ENCODE results near the gene UVRAG.

The UVRAG gene

GRCh38 chr11:75776546-75776945 is 38.5 kb upstream of the UVRAG start:
- Histone ChIP-seq H3K4me3 (ENCODE audit: low read depth, low read length) (no peak overlapping the region), H3K36me3 (ENCODE audit: control insufficient read depth, insufficient read depth, low read length) (no peaks in the 10 kb centered on the region), H3K4me1 (ENCODE audit: control insufficient read depth, insufficient read depth, low read length) (peaks cover 5% of the 10 kb centered on the region), H3K9me3 (ENCODE audit: control insufficient read depth, insufficient read depth, low read length) (no peaks in the 10 kb centered on the region), H3K9ac (ENCODE audit: low read depth, low read length) (no peak overlapping the region), H3K27me3 (ENCODE audit: control insufficient read depth, insufficient read depth, low read length) (peaks cover 20% of the 10 kb centered on the region)

- H3K9ac ChIP-seq (ENCODE audit: low read depth, low read length) = no peak overlapping the region
- H3K4me3 ChIP-seq (ENCODE audit: low read depth, low read length) = no peak overlapping the region
- peaks cover 5% of the 10 kb centered on the region for H3K4me1 ChIP-seq (ENCODE audit: control insufficient read depth, insufficient read depth, low read length)
- H3K36me3 ChIP-seq (ENCODE audit: control insufficient read depth, insufficient read depth, low read length) = no peaks in the 10 kb centered on the region
- H3K9me3 ChIP-seq (ENCODE audit: control insufficient read depth, insufficient read depth, low read length) = no peaks in the 10 kb centered on the region
- H3K27me3 ChIP-seq (ENCODE audit: control insufficient read depth, insufficient read depth, low read length) = peaks cover 12% of the 10 kb centered on the region
Measured at GRCh38 chr11:75777461-75778110, 37.4 kb upstream of the UVRAG start.

GRCh38 chr11:75778962-75779361 is 36.0 kb upstream of the UVRAG start:
- Histone ChIP-seq H3K9me3 (ENCODE audit: control insufficient read depth, insufficient read depth, low read length) (no peaks in the 10 kb centered on the region), H3K4me1 (ENCODE audit: control insufficient read depth, insufficient read depth, low read length) (peaks cover 5% of the 10 kb centered on the region), H3K27me3 (ENCODE audit: control insufficient read depth, insufficient read depth, low read length) (peaks cover 8% of the 10 kb centered on the region), H3K36me3 (ENCODE audit: control insufficient read depth, insufficient read depth, low read length) (no peaks in the 10 kb centered on the region), H3K9ac (ENCODE audit: low read depth, low read length) (no peak overlapping the region), H3K4me3 (ENCODE audit: low read depth, low read length) (no peak overlapping the region)

GRCh38 chr11:75779960-75780359 is 35.0 kb upstream of the UVRAG start:
- no peak overlapping the region for H3K9ac ChIP-seq (ENCODE audit: low read depth, low read length)

GRCh38 chr11:75780888-75781287 is 34.1 kb upstream of the UVRAG start:
- no peaks in the 10 kb centered on the region for H3K4me1 ChIP-seq (ENCODE audit: control insufficient read depth, insufficient read depth, low read length)
- no peaks in the 10 kb centered on the region for H3K36me3 ChIP-seq (ENCODE audit: control insufficient read depth, insufficient read depth, low read length)
- H3K27me3 ChIP-seq (ENCODE audit: control insufficient read depth, insufficient read depth, low read length) = peaks cover 8% of the 10 kb centered on the region
- no peak overlapping the region for H3K9ac ChIP-seq (ENCODE audit: low read depth, low read length)
- H3K4me3 ChIP-seq (ENCODE audit: low read depth, low read length) = no peak overlapping the region
- no peaks in the 10 kb centered on the region for H3K9me3 ChIP-seq (ENCODE audit: control insufficient read depth, insufficient read depth, low read length)

More at GRCh38 chr11:75779960-75780359, 35.0 kb upstream of the UVRAG start:
- Histone ChIP-seq H3K4me3 (ENCODE audit: low read depth, low read length) (no peak overlapping the region), H3K9me3 (ENCODE audit: control insufficient read depth, insufficient read depth, low read length) (no peaks in the 10 kb centered on the region), H3K27me3 (ENCODE audit: control insufficient read depth, insufficient read depth, low read length) (peaks cover 8% of the 10 kb centered on the region), H3K36me3 (ENCODE audit: control insufficient read depth, insufficient read depth, low read length) (no peaks in the 10 kb centered on the region), H3K4me1 (ENCODE audit: control insufficient read depth, insufficient read depth, low read length) (peaks cover 5% of the 10 kb centered on the region)

DNA sequence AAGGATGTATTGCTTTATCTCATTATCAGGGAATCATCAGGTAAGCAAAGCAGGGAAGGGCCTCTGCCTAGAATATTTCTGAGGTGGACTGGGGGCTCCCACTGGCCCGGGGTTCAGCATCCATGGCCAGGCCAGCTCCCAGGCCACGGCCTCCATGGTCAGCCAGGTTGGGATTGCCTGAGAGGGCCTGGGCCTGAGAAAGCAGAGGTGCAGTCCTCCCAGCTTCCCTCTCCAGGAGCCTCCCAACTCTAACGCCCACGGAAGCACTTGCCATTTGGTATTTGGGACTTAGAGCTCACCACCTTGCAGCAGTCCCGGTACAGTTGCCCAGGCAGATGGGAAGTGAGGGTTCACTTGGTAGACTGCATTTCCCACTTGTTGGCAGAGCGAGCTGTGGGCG is 33.7 kb upstream of the UVRAG start:
- H3K27me3 ChIP-seq (ENCODE audit: control insufficient read depth, insufficient read depth, low read length) = peaks cover 6% of the 10 kb centered on the region
- H3K9me3 ChIP-seq (ENCODE audit: control insufficient read depth, insufficient read depth, low read length) = no peaks in the 10 kb centered on the region
- H3K4me3 ChIP-seq (ENCODE audit: low read depth, low read length) = no peak overlapping the region
- H3K36me3 ChIP-seq (ENCODE audit: control insufficient read depth, insufficient read depth, low read length) = no peaks in the 10 kb centered on the region
- H3K4me1 ChIP-seq (ENCODE audit: control insufficient read depth, insufficient read depth, low read length) = no peaks in the 10 kb centered on the region
- H3K9ac ChIP-seq (ENCODE audit: low read depth, low read length) = no peak overlapping the region

DNA sequence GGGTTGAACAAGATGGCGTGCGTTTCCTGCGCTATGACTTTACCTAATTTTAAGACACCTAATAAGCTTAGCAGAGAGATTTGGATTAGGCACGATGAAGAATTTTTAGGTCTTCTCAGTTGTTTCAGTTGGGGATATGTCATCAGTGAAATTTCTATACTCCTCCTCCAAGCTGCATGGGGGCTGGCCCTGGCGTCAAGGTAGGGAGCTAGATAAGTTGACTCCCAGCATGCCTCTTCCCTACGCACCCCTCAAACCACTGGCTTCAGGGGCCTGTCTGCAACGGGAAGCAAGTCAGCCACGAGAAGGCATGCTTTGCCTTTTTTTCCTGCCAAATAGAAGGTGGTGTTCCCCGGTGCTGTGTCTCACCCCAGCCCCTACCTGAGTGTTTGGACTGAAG is 33.2 kb upstream of the UVRAG start:
- no peak overlapping the region for H3K9ac ChIP-seq (ENCODE audit: low read depth, low read length)
- H3K4me3 ChIP-seq (ENCODE audit: low read depth, low read length) = no peak overlapping the region
- H3K9me3 ChIP-seq (ENCODE audit: control insufficient read depth, insufficient read depth, low read length) = no peaks in the 10 kb centered on the region
- no peaks in the 10 kb centered on the region for H3K4me1 ChIP-seq (ENCODE audit: control insufficient read depth, insufficient read depth, low read length)
- peaks cover 3% of the 10 kb centered on the region for H3K27me3 ChIP-seq (ENCODE audit: control insufficient read depth, insufficient read depth, low read length)
- H3K36me3 ChIP-seq (ENCODE audit: control insufficient read depth, insufficient read depth, low read length) = no peaks in the 10 kb centered on the region

DNA sequence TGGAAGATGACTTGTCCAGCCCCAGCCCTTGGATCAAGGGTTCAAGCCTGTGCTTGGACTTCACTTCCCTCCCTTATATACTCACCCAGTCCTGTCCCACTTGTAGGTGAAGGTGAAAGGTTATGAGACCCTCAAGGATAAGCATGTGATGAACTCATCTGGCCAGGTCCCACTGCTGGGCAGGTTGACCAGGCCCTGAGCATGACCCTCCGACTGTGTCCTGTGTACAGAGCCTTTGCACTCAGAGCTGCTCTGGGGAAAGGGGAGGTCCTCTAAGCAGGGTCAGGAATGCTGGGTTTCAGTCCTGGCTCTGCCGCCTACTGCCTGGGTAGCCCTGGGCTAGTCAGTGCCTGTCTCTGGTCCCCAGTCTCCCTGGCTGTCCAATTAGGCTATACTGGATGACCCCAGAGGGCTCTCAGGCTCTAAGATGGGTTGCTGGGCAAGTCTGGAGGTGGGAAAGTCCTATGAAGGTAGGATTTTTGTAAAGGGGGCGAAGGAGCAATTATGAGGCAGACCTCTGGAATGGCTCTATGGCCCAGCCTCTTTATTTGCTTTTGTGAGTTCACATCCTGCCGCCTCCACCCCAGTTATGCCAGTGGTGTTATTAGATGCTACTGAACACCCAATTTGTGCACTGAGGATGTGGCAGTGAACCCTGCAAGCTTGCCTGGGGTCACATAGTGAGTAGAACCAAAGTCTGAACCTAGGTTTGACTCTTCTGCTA is 32.3 kb upstream of the UVRAG start:
- H3K4me3 ChIP-seq (ENCODE audit: low read depth, low read length) = no peak overlapping the region
- H3K27me3 ChIP-seq (ENCODE audit: control insufficient read depth, insufficient read depth, low read length) = no peaks in the 10 kb centered on the region
- H3K9me3 ChIP-seq (ENCODE audit: control insufficient read depth, insufficient read depth, low read length) = no peaks in the 10 kb centered on the region
- H3K9ac ChIP-seq (ENCODE audit: low read depth, low read length) = no peak overlapping the region
- no peaks in the 10 kb centered on the region for H3K36me3 ChIP-seq (ENCODE audit: control insufficient read depth, insufficient read depth, low read length)
- no peaks in the 10 kb centered on the region for H3K4me1 ChIP-seq (ENCODE audit: control insufficient read depth, insufficient read depth, low read length)

GRCh38 chr11:75783416-75784084 is 31.5 kb upstream of the UVRAG start:
- H3K4me3 ChIP-seq (ENCODE audit: low read depth, low read length) = no peak overlapping the region
- no peaks in the 10 kb centered on the region for H3K4me1 ChIP-seq (ENCODE audit: control insufficient read depth, insufficient read depth, low read length)
- H3K9me3 ChIP-seq (ENCODE audit: control insufficient read depth, insufficient read depth, low read length) = no peaks in the 10 kb centered on the region
- no peaks in the 10 kb centered on the region for H3K36me3 ChIP-seq (ENCODE audit: control insufficient read depth, insufficient read depth, low read length)
- H3K9ac ChIP-seq (ENCODE audit: low read depth, low read length) = no peak overlapping the region
- no peaks in the 10 kb centered on the region for H3K27me3 ChIP-seq (ENCODE audit: control insufficient read depth, insufficient read depth, low read length)

GRCh38 chr11:75784085-75784478 is 30.9 kb upstream of the UVRAG start:
- H3K4me1 ChIP-seq (ENCODE audit: control insufficient read depth, insufficient read depth, low read length) = no peaks in the 10 kb centered on the region
- no peaks in the 10 kb centered on the region for H3K27me3 ChIP-seq (ENCODE audit: control insufficient read depth, insufficient read depth, low read length)
- no peaks in the 10 kb centered on the region for H3K36me3 ChIP-seq (ENCODE audit: control insufficient read depth, insufficient read depth, low read length)
- no peaks in the 10 kb centered on the region for H3K9me3 ChIP-seq (ENCODE audit: control insufficient read depth, insufficient read depth, low read length)
- H3K4me3 ChIP-seq (ENCODE audit: low read depth, low read length) = no peak overlapping the region
- no peak overlapping the region for H3K9ac ChIP-seq (ENCODE audit: low read depth, low read length)

DNA sequence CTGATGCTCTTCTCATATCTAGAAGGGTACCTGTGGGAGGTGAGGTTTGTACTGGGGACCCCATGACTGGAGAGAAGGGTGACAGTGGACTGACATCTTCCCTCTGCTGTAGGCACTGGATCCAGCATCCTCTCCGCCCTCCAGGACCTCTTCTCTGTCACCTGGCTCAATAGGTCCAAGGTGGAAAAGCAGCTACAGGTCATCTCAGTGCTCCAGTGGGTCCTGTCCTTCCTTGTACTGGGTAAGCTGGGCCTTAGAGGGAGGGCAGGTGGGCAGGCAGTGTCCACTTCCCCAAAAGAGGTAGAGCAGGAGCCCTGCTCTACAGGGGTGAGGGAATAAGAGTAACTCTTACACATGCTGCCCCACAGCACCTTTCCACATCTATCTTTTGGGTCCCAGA is 30.5 kb upstream of the UVRAG start:
- H3K4me3 ChIP-seq (ENCODE audit: low read depth, low read length) = no peak overlapping the region
- no peaks in the 10 kb centered on the region for H3K9me3 ChIP-seq (ENCODE audit: control insufficient read depth, insufficient read depth, low read length)
- H3K4me1 ChIP-seq (ENCODE audit: control insufficient read depth, insufficient read depth, low read length) = no peaks in the 10 kb centered on the region
- no peaks in the 10 kb centered on the region for H3K36me3 ChIP-seq (ENCODE audit: control insufficient read depth, insufficient read depth, low read length)
- no peak overlapping the region for H3K9ac ChIP-seq (ENCODE audit: low read depth, low read length)
- no peaks in the 10 kb centered on the region for H3K27me3 ChIP-seq (ENCODE audit: control insufficient read depth, insufficient read depth, low read length)

- Histone ChIP-seq H3K27me3 (ENCODE audit: control insufficient read depth, insufficient read depth, low read length) (no peaks in the 10 kb centered on the region), H3K4me3 (ENCODE audit: low read depth, low read length) (no peak overlapping the region), H3K9me3 (ENCODE audit: control insufficient read depth, insufficient read depth, low read length) (no peaks in the 10 kb centered on the region), H3K9ac (ENCODE audit: low read depth, low read length) (no peak overlapping the region), H3K4me1 (ENCODE audit: control insufficient read depth, insufficient read depth, low read length) (no peaks in the 10 kb centered on the region), H3K36me3 (ENCODE audit: control insufficient read depth, insufficient read depth, low read length) (no peaks in the 10 kb centered on the region)
Measured at GRCh38 chr11:75785187-75785586, 29.8 kb upstream of the UVRAG start.
